ENCODE data around the gene KCNJ11. TPM values are rescaled to one million over a fixed set of nuclear protein-coding genes. Genes with fewer than 3 reads are reported as not detected.

Gene KCNJ11
- total and polyA plus RNA-seq, 2 of the 8 experiments (the other 6 are each of a cell fraction or from before 2014, with no cell fraction given) = 3.8 to 6.3 TPM

GRCh38 chr11:17382046-17382728, 6.3 kb downstream of the KCNJ11 start (continued):
- TF ChIP-seq CTBP2 (IDR thresholded peaks at IDR 0.05; ENCODE audit: borderline replicate concordance, insufficient read depth, insufficient read length, low read length) (no peak), RNF2 (IDR thresholded peaks at IDR 0.05; ENCODE audit: borderline replicate concordance, low read depth, low read length, missing control alignments, poor library complexity, severe bottlenecking) (no peak), JUND (IDR thresholded peaks at IDR 0.05; ENCODE audit: low read length) (no peak), SP2 (IDR thresholded peaks at IDR 0.05; ENCODE audit: low read length) (no peak), KDM4A (IDR thresholded peaks at IDR 0.05; ENCODE audit: low read depth, low read length, severe bottlenecking) (no peak), CREB1 (IDR thresholded peaks at IDR 0.05) (no peak), RFX5 (IDR thresholded peaks at IDR 0.05; ENCODE audit: borderline replicate concordance, low read depth, low read length) (no peak), RXRA (IDR thresholded peaks at IDR 0.05; ENCODE audit: insufficient read depth, low read depth, low read length) (no peak), KDM1A (IDR thresholded peaks at IDR 0.05; ENCODE audit: borderline replicate concordance, low read length) (no peak), SIRT6 (IDR thresholded peaks at IDR 0.05; ENCODE audit: low read length) (no peak)
